ENCODE measurements around the gene RASSF10. TPM values are rescaled to one million over a fixed set of nuclear protein-coding genes. Genes with fewer than 3 reads are reported as not detected.

The RASSF10 gene
- total RNA-seq, 2 experiments from 2014 or later: not detected

GRCh38 chr11:13026722-13027121, 17.6 kb downstream of the RASSF10 start:
- intact Hi-C loops (cut with micrococcal nuclease): no loop called here
- H3K36me3 Mint-ChIP-seq (ENCODE audit: low read depth): no peaks in the 10 kb centered on the region
- DNase-seq (no peak), ATAC-seq (no peak)
- H3K27ac Mint-ChIP-seq: no peak overlapping the region
- ChIA-PET POLR2A (no interaction called here), CTCF (no interaction called here)
- H3K4me3 Mint-ChIP-seq: no peak overlapping the region
- no peaks in the 10 kb centered on the region for H3K4me1 Mint-ChIP-seq (ENCODE audit: low read depth)
- H3K27me3 Mint-ChIP-seq: peaks cover 19% of the 10 kb centered on the region
- H3K9me3 Mint-ChIP-seq: no peaks in the 10 kb centered on the region
- TF ChIP-seq CTCF (IDR thresholded peaks at IDR 0.05): no peak

GRCh38 chr11:13028322-13028721, 19.2 kb downstream of the RASSF10 start:
- Mint-ChIP-seq H3K4me1 (ENCODE audit: low read depth) (no peaks in the 10 kb centered on the region), H3K36me3 (ENCODE audit: low read depth) (no peaks in the 10 kb centered on the region), H3K27ac (no peak overlapping the region), H3K27me3 (peaks cover 8% of the 10 kb centered on the region), H3K9me3 (no peaks in the 10 kb centered on the region), H3K4me3 (no peak overlapping the region)
- DNase-seq (no peak), ATAC-seq (no peak)
- no peak for TF ChIP-seq CTCF (IDR thresholded peaks at IDR 0.05)
- intact Hi-C loops (cut with micrococcal nuclease): no loop called here
- ChIA-PET CTCF (no interaction called here), POLR2A (no interaction called here)

DNA sequence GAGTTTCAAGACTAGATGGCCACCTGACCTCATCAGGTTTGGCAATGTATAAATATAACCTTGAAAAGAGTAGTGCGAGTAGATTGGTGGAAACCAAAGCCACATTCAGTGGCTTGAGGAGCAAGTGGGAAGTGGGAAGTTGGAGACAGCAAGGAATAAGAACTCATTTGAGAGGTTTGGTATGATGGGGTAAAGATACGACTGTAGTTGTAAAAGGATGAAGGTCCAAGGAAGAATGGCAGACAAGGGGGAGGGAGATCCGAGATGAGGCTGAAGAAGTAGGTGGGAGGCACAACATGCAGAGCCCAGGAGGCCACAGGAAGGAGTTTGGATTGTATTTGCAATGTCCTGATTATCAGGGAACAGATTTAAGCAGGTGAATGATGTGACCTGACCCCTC, 20.8 kb downstream of the RASSF10 start:
- POLR2A ChIA-PET: no interaction called here
- intact Hi-C loops (cut with micrococcal nuclease): no loop called here
- CTCF ChIA-PET: interaction anchor here (1.1 kb wide), 1 partner anchor 31 kb away, joined by 3 read pairs; no protein-coding TSS in a partner anchor
- Mint-ChIP-seq H3K4me1 (ENCODE audit: low read depth) (no peaks in the 10 kb centered on the region), H3K27me3 (peaks cover 5% of the 10 kb centered on the region), H3K4me3 (no peak overlapping the region), H3K9me3 (no peaks in the 10 kb centered on the region), H3K36me3 (ENCODE audit: low read depth) (no peaks in the 10 kb centered on the region), H3K27ac (no peak overlapping the region)
- ATAC-seq (no peak), DNase-seq (no peak)
- no peak for TF ChIP-seq CTCF (IDR thresholded peaks at IDR 0.05)

- H3K9me3 Mint-ChIP-seq: no peaks in the 10 kb centered on the region
- DNase-seq: no peak
- no peaks in the 10 kb centered on the region for H3K4me1 Mint-ChIP-seq (ENCODE audit: low read depth)
- no peak for TF ChIP-seq CTCF (IDR thresholded peaks at IDR 0.05)
- intact Hi-C loops (cut with micrococcal nuclease): no loop called here
- H3K27me3 Mint-ChIP-seq: peaks cover 11% of the 10 kb centered on the region
- CTCF ChIA-PET: interaction anchor here (0.9 kb wide), 1 partner anchor 9 kb away, joined by 3 read pairs; no protein-coding TSS in a partner anchor
- POLR2A ChIA-PET: no interaction called here
- H3K4me3 Mint-ChIP-seq: no peak overlapping the region
- no peak for ATAC-seq
- no peak overlapping the region for H3K27ac Mint-ChIP-seq
- H3K36me3 Mint-ChIP-seq (ENCODE audit: low read depth): no peaks in the 10 kb centered on the region
These were observed 21.7 kb downstream of the RASSF10 start for GRCh38 chr11:13030857-13031256.

- intact Hi-C loops (cut with micrococcal nuclease): no loop called here
- CTCF ChIA-PET: interaction anchor here (0.9 kb wide), 1 partner anchor 10 kb away, joined by 3 read pairs; no protein-coding TSS in a partner anchor
- DNase-seq: no peak
These were observed 22.2 kb downstream of the RASSF10 start for GRCh38 chr11:13031349-13031748.

More at GRCh38 chr11:13031349-13031748, 22.2 kb downstream of the RASSF10 start:
- H3K36me3 Mint-ChIP-seq (ENCODE audit: low read depth): no peaks in the 10 kb centered on the region
- H3K4me3 Mint-ChIP-seq: no peak overlapping the region
- no peak for ATAC-seq
- no peak for TF ChIP-seq CTCF (IDR thresholded peaks at IDR 0.05)
- POLR2A ChIA-PET: no interaction called here
- no peaks in the 10 kb centered on the region for H3K9me3 Mint-ChIP-seq
- peaks cover 11% of the 10 kb centered on the region for H3K27me3 Mint-ChIP-seq
- H3K27ac Mint-ChIP-seq: no peak overlapping the region
- no peaks in the 10 kb centered on the region for H3K4me1 Mint-ChIP-seq (ENCODE audit: low read depth)
